Measurements from ENCODE around the gene ITIH2.

- TF ChIP-seq CTCF (IDR thresholded peaks at IDR 0.05; ENCODE audit: insufficient read depth, low read length) = no peak
- TF ChIP-seq REST (IDR thresholded peaks at IDR 0.05; ENCODE audit: insufficient replicate concordance, low read depth) = no peak
- no peak for TF ChIP-seq POLR2AphosphoS5 (IDR thresholded peaks at IDR 0.05; ENCODE audit: low read depth)
Measured at GRCh38 chr10:7773845-7774801, 71.0 kb downstream of the ITIH2 start.
